GM19395 (cell line): ENCODE measurements around the gene RAD54L.
"Not testable (repeated sequence)": the region's sequence is repeated elsewhere in the genome, so short reads cannot be mapped to it uniquely, and the experiment has no call there.

ENCODE experiments used
- ATAC-seq: cut with Tn5 transposase; IDR thresholded peaks from one replicate; pipeline ENCODE4 v1.9.1; 2021; ENCODE audit warnings: mild to moderate bottlenecking, moderate library complexity; ENCODE audit not compliant: unreplicated experiment

RAD54L gene

GRCh38 chr1:46247436-46248121 is at the start of gene RAD54L:
Gene RAD54L, plus strand, starts transcription at chr1:46247763. Its CDS starts 643 bp downstream, at chr1:46248406.
- ATAC-seq, result peak; percentile 91

DNA sequence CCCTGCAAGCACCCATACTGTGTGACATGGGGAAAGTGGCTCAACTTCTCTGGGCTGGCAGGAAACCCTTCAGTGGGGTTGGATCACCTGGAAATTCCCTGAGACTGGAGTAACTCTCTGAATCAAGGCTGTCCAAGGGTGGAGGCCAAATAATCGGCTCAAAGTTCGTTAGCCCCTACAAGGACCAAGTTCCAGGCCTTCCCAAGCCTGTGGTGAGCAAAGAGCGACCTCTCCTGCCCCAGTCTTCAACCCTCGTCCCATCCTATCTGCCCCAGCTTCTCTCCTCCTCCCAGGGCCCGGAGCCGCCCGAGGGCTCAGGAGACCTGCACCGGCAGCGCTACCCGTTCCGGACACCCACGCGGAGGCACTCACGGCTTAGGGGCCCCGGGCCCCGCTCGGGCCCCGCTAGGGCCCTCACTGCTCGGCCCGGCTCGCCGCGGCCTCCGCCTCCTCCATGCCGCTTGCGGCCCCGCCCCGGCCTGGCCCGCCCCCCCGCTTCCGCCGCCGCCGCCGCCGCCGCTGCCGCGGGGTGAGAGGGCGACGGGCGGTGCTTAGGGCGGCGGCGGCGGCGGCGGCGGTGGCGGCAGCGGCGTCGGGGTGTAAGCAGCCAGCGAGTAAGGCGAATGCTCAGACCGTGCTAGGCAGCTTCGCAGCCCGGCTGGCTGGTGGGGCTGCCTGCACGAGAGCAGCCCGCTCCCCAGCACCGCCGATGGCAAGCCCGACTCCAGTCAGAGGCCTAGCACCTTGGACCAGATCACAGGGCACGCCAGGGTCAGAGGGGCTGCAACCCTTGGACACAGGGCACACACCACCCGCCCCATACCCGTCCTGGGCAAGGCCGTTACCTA is 49.4 kb upstream of the RAD54L start, which contains the start of gene POMGNT1:
POMGNT1 (minus strand) TSS at position 471 of the 848 bp plus-strand sequence. CDS start 613 bp downstream, outside the sequence.
- ATAC-seq, result peak; percentile 88

GRCh38 chr1:46199233-46199749 is 48.3 kb upstream of the RAD54L start:
- ATAC-seq, result no peak

DNA sequence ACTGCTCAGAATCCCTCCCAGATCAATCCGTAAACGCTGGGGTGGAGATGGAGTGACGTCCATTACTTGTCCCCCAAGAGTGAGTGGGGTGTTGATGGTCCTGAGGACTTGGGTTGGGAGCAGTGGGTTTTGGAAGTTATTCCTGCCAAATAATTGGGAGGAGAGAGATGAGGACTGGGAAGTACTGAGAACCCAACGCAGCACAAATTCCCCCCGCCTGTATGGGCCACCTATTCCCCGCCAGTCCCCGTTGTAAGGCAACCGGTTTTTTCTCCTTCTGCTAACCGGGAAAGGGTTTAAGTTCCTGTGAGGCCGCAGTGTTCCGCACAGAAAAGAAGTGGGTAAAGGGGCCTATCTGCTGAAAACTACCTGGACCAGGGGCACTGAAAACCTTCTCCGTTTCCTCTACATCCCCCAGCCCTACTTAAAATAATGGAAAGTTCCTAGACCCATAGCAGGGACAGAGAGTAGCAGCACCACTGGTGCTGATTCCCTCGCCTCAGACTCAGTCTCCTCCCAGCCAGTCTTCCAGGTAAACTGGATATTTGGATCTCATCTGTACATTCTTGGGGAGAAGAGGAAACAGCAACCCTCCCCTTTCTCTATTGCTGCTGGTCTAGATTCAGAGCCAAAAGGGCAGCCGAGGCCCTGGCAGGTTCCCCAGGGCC is 43.7 kb upstream of the RAD54L start:
- ATAC-seq, result no peak

DNA sequence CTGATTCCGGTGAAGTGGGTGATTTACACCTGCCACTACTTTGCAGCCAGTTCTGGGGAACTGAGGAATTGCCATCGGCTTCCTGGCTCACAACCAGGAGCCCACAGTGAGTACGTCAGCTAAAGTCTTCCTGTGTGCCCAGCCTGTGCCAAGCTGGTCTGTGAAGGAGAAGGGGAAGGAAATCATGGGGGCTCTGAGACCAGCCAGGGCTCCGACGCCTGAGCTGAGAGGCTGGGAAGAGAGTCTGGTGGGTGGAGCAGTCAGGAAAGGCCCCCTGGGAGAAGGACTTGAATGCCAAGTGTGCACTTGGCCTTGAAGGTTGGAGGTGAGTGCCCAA is 43.2 kb upstream of the RAD54L start:
- ATAC-seq, result no peak

GRCh38 chr1:46205141-46205540 is 42.4 kb upstream of the RAD54L start:
- ATAC-seq, result no peak

- ATAC-seq, result no peak
Measured at GRCh38 chr1:46205791-46206190, 41.8 kb upstream of the RAD54L start.

GRCh38 chr1:46206399-46206798 is 41.2 kb upstream of the RAD54L start:
- no peak for ATAC-seq

DNA sequence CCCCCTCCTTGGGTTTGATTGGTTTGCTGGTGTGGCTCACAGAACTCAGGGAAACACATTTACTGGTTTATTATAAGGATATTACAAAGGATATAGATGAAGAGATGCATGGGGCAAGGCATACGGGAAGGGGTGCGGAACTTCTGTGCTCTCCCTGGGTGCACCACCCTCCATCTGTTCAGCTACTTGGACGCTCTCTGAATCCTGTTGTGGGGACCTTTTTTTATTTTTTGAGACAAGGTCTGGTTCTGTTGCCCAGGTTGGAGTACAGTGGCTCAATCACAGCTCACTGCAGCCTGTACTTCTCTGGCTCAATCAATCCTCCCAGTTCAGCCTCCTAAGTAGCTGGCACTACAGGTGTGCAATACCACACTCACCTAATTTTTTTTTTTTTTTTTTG is 37.0 kb upstream of the RAD54L start:
- ATAC-seq, result no peak

DNA sequence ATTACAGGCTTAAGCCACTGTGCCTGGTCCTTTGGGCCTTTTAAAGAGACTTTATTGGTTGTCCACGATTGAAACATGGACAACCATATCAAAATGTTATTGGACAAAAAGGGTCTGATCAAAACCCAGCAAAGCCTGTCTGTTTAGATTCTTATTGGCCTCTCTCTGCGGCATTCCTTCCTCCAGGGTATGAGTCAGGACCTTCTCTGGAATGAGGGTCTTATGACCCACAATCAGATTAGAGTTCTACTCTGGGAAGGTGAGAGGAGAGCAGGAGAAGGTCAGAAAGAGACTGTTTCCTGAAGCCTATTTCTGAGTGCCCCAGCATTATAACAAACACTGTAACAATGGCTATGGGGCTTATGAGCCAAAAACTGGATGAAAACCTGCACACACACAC is 36.5 kb upstream of the RAD54L start:
- no peak for ATAC-seq

GRCh38 chr1:46215504-46215903 is 32.1 kb upstream of the RAD54L start:
- no peak for ATAC-seq

DNA sequence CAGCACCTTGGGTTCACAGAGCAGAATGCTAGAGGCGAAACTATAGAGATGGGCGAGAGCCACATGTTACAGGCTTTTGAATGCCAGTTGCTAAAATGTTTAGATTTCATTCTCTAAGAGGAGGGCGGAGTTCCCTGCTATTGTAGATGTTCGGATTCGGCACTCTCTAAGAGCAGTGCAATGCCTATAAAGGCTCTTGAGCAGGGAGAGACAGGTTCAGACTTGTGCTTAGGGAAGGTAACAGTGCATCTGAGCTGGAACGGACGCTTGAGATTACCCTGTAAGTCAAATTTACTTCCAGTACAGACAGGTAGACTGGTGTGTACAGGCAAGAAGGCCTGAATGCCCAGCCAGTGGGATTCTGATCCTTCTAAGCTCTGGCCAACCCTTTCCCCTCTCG is 29.1 kb upstream of the RAD54L start:
- no peak for ATAC-seq

DNA sequence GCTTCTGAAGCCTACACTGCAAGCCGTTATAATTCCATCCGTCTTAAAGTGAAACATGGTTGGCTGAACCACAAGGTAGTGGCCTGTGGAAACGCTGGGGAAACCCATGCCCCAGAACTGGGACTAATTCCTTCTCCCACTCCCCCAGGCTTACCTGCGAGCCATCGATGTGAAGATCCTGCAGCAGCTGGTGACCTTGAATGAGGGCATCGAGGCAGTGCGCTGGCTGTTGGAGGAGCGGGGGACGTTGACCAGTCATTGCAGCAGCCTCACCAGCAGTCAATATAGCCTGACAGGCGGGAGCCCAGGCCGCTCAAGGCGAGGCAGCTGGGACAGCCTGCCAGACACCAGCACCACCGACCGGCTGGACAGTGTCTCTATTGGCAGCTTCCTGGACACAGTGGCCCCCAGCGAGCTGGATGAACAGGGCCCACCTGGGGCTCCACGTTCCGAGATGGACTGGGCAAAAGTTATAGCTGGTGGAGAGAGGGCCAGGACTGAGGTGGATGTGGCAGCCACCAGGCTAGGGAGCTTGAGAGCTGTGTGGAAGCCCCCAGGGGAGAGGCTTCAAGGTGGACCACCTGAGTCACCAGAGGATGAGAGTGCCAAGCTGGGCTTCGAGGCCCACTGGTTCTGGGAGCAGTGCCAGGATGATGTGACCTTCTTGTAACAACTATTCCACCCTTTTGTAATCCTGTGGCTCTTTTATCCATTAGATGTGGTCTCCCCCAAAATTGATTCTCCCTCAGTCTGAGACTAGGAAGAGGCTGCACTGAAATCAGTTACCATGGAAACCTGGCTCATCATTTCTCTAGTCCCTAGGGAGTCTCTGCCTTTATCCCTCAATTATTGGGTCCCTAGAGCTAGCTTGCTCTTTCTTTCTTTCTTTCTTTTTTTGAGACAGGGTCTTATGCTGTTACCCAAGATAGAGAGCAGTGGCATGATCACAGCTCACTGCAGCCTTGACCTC is 27.7 kb upstream of the RAD54L start:
- no peak for ATAC-seq

DNA sequence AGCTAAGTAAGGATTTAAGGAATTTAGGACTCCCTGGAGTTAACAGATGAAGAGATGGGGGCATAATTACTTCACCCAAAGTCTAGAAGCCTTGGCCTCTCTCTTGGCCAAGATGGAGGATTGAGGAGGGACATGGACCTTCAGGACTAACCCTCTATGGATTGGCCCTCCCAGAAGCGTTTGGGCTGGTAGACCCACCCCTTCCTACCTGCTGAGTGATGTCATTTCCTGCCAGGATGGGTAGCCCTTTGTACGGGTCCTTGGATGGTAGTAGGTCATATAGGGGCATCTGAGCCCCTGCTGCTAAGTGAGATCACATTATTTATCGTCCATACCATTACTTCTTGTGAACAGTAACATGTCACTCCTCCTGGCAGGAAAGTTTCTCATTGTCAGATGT is 26.8 kb upstream of the RAD54L start:
- no peak for ATAC-seq

DNA sequence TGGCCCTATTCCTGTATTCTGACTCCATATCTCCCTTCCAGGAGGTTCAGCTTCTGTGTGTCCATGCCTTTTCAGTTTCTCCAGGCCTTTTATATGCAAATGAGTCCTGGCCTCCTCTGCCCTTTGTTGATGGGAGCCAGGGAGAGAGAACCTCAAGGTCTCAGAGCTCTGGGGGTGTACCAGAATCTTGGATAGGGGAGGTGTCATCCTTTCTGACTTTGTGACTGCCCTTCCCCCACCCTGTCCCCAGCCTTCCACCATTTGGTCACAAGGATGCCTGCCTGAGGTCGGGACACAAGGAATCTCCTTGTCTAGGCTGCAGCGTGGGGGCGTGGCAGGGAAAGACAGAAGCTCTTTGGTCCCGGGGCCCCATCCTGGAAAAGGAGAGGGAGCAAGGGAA is 25.8 kb upstream of the RAD54L start:
- ATAC-seq, result no peak

DNA sequence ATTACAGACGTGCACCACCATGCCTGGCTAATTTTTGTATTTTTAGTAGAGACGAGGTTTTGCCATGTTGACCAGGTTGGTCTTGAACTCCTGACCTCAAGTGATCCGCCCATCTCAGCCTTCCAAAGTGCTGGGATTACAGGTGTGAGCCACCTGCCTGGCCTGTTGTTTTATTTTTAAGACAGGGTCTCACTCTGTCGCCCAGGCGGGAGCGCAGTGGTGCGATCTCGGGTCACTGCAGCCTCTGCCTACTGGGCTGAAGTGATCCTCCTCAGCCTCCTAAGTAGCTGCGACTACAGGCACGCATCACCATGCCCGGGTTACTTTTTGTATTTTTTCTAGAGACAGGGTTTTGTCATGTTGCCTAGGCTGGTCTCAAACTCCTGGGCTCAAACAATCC is 24.5 kb upstream of the RAD54L start:
- ATAC-seq, result not testable (repeated sequence)

DNA sequence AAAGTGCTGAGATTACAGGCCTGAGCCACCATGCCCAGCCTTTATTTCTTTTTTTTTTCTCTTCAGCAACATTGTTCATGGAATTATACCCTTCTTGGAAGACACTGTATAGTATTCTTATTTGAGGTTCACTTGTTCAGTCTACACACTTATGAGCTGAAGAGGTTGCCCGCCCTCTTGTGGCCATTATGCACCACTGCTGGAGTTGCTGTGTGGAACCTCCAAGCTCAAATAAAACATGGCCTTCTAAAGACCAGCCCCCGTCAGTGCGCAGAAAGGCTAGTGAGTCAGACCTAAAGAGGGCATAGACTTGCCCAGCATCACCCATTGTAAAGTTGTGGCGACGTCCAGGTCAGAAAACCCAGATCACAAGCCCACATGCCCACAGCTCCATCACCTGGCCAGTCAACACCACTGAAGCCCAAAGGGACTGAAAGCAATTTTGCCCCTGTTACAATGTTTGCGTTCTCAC is 24.1 kb upstream of the RAD54L start:
- no peak for ATAC-seq

DNA sequence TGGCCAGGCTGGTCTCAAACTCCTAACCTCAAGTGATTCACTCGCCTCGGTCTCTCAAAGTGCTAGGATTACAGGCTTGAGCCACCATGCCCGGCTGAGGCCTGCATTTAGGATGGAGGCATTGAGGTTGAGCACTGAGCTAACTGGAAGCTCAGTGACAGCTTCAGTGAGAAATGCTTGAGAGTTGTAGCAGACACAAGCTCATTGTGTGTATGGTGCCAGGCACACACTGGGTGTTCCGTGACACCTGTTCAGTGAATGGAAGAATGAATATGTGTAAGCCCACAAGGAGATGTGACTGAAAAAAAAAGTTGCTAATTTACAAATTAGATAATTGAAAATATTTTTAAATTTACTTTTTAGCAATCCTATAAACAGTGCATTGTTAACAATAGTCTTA is 22.6 kb upstream of the RAD54L start:
- no peak for ATAC-seq

- ATAC-seq, result not testable (repeated sequence)
Measured at GRCh38 chr1:46231231-46231630, 16.3 kb upstream of the RAD54L start.

GRCh38 chr1:46236882-46237281 is 10.7 kb upstream of the RAD54L start:
- no peak for ATAC-seq
